Sigmoid colon (tissue), 4 donors: ENCODE results near the gene CYSRT1.

Experiments
- CTCF ChIP-seq, 4 experiments: fragments of 450-650 bp in 3 of 4; fragments of 200-600 bp in 1 of 4; IDR thresholded peaks; one replicate each; pipeline ENCODE4 v1.5.1; 2016 to 2019; ENCODE audit warnings: antibody characterized with exemption in 4 of 4, mild to moderate bottlenecking in 3 of 4, moderate library complexity in 2 of 4
- EP300 ChIP-seq, 4 donors: sonication (generic); formaldehyde crosslinking; IDR thresholded peaks; one replicate each; pipeline ENCODE4 v1.6.1; 2017; ENCODE audit warnings: antibody characterized with exemption in 4 of 4
- POLR2A ChIP-seq, 2 donors: fragments of 450-650 bp; IDR thresholded peaks; one replicate each; pipeline ENCODE4 v1.6.1; 2016; ENCODE audit warnings: antibody characterized with exemption in 2 of 2, mild to moderate bottlenecking in 2 of 2, moderate library complexity in 2 of 2
- POLR2AphosphoS5 ChIP-seq, 4 donors: sonication (generic); formaldehyde crosslinking; IDR thresholded peaks; one replicate each; pipeline ENCODE4 v1.6.1; 2017; ENCODE audit warnings: antibody characterized with exemption in 4 of 4

GRCh38 chr9:137199411-137200121 lies 25.4 kb upstream of the CYSRT1 start:
- TF ChIP-seq CTCF (IDR thresholded peaks at IDR 0.05): no peak
- no peak for TF ChIP-seq POLR2A (IDR thresholded peaks at IDR 0.05)
- TF ChIP-seq EP300 (IDR thresholded peaks at IDR 0.05): no peak
- TF ChIP-seq POLR2AphosphoS5 (IDR thresholded peaks at IDR 0.05): no peak
